ENCODE measurements around the gene ZMYND11.

The ZMYND11 gene

DNA sequence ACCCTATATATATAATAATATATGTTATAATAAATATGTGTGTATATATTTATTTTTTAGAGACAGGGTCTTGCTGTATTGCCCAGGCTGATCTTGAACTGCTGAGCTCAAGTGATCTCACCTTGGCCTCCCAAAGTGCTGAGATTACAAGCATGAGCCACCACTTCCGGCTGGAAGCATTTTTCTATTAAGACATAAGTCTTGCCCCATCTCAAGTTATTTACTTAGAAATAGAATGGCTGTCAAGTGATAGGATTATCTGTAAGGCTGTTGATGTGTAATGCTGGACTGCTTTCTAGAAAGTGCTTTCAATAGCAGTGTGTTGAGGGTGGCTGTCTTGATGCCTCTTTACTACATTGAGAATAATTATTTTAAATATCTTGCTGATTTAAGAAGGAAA, 65.2 kb downstream of the ZMYND11 start:
- DNase-seq, result no peak

DNA sequence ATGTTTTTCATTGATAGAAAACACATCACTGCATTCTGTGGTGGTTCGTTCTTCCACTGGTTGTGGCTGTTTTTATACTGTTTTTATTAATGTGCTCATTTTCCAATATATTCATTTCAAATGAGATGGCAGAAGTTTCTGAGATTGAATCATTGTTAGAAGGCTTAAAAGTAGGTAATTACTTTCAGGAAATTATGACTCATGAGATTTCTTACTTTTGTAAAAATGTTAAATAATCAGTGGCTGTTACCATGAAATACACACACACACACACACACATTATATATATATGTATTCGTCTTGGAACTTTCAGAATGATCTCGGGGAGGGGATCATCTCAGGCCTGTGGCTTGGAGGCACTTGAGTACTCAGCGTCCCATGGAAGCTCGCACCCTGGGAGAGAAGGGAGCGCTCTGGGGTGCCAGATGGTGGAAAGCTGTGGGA, 66.1 kb downstream of the ZMYND11 start:
- DNase-seq, result peak; percentile 25

DNA sequence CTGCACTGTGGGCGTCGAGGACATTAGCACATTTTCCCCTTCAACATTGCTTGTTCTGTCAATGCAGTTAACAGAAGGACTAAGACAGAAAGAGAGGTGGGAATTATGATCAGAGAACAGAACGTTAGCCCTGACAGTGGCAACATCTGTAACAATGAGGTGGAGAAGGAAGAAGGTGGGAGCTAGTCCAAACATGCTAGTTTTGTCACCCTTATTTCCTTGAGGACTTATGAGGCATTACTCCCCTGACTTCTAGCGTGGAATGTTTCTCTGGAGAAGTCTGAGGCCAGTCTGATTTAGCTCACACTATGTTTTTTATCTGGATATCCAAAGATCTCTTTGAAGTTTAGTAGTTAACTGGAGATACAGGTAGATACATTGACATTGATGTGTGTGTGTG, 73.4 kb downstream of the ZMYND11 start:
- no peak for DNase-seq

DNA sequence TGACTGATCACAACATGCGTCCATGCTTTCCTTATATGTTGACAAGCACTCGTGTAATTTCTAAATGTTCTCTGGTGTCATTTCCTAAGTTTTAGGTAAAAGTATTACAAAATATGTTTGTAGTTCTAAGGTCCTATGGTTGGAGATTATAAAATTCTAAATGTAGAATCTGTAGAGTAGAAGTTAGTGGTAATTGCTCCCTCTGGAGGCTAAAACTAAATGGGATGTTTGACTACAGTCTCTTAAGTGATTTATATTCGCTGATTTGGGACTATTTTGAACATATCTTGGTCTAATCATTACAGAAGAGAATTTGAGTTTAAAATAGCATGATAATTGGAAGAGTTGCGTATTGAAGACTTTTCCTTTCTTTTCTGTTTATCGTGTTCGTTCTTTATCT, 74.1 kb downstream of the ZMYND11 start:
- DNase-seq, result no peak

DNA sequence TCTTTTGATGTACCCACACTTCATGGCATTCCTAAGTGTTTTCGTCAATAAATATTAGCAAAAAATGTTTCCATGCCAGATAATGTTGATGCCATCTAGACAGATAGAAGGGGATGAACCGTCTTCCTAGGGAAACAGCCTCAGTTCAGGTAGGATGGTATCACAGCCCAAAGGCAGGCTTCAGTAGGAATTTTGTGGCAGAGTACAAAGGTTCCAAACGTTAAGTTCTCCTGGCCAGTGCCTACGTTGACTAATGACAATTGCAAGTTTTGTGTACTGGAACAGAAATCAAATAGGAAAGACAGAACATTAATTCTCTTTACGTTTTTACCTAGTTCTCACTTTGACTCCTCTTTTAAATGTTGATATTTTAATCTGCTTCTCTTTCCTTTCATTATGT, 75.0 kb downstream of the ZMYND11 start:
- DNase-seq, result no peak

DNA sequence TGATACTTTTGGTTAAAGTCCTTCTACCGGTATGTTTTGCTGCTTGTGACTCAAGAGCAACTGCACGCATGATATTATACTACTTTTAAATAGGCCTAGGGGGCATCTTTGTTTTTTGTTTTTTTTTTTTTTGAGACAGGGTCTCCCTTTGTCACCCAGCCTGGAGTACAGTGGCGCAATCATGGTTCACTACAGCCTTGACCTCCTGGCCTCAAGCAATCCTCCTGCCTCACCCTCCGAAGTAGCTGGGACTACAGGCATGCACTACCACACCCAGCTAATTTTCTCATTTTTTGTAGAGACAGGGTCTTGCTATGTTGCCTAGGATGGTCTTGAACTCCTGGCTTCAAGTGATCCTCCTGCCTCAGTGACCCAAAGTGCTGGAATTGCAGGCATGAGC, 80.2 kb downstream of the ZMYND11 start:
- DNase-seq, result no peak

DNA sequence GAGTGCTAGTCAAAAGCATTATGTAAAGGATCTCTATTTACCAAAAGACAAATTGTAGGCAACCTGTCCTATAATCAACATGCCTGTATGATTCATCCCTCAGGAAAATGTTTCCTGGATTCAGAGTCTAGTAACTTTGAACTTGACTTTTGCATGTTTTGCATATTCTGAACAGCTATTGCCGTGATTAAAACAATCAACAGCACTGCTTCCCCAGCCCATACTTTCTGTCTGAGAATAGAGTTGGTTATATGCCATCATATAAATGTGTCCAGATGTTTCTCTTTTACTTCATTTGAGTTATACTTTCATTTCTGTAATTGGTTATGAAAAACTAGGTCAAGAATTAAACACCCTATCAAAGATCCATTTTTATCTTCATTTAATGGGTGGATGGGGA, 83.5 kb downstream of the ZMYND11 start:
- DNase-seq, result no peak

DNA sequence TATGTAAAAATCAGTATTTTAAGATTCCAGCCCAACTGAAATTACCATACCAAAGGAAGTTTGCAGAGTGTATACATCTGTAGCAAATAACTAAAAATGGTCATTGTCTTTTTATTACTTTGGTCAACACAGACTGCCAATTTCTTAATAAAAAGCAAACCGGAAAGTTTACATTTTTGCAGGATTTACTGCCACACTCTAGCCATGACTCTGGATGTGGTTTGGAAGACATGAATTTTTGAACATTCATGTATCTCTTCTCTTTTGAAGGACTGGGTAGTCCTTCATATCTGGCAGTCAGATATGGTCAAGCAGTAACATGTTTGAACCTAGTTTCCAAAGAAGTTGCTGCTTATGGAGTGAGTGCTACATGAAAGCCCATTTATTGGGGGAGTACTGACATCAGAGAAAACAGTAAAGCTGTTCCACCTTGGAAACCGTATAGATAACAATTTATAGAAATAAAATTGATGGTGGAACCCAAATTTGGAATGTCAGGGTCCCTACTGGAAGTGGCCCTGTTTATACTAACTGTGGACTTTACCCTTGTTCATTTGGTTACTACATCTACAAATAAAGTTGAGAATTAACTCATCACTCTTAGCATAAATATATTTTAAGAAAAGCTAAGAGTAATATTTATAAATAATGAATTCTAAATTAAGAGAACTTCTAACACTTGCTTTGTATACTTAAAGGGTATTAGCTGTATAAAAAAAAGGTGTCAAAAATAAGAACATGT, 84.6 kb downstream of the ZMYND11 start:
- DNase-seq, result no peak

DNA sequence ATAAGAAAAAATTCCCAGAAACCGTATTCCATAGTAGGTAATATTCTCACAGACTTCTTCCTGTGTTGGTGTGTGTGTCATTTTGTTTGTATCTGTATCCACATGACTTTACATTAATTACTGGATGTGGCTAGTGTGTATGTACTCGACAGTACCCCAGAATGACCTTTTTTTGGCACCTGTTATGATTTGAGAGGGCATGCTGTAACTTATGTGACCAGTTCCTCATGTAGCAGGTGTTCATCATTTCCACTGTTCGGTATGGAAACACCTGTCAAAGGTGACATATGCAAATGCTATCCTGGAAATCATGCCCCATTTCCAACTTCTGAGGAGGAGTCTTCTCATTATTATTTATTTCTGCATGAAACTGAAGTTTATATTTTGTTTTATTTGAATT, 89.3 kb downstream of the ZMYND11 start:
- DNase-seq, result no peak

DNA sequence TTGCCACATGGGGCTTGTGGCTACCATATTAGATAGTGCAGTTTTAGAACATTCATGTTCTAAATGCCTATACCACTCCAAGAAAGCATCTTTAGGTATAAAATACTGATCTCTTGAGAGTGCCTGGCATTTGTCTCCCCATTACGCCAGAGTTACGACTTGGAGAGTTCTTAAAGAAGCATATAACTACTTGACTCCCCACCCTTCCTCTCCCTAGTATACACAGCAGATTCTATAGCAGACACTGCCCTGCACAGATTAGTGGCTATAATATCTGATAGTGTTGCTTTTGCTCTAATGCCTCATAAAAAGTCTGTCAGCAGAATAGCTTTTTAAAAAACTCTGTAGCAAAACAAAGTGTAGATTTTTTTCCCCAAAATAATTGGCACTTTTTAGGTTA, 90.8 kb downstream of the ZMYND11 start:
- DNase-seq, result no peak

DNA sequence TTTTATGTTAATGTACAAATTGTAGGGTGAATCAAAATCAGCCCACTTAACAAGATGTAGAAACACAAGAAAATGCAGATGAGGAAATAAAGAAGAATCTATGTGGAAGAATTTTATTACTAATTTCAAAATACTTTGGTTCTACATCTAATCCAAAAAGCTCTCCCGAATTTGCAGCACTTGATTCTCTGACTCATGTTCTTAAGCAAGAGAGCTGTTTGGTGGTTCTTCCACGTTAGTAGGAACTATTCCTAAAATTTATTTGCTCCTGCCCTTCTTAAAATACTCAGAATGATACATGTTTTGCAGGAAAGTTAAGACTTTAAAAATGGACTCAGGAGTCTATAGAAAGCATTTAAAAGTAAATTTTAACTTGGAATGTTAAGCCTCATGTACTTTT, 91.8 kb downstream of the ZMYND11 start:
- no peak for DNase-seq

DNA sequence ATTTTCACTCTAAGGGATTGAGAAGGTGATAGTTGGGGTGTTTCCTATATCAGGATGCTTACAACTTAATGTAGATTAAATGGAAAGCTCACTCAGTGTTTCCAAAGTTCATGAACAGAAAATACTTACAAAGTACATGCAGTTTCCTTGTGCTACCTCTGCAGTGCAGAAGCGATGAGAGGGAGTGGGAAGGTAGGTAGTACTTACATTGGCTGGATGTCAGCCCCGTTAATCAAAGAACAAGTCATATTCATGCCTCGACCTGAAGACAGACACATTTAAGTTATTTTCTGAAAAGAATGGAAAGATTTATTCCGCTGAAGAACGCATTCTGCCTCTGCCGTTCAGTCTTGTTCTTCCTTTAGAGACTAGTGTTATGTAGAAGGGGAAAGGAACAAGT, 93.1 kb downstream of the ZMYND11 start:
- no peak for DNase-seq

DNA sequence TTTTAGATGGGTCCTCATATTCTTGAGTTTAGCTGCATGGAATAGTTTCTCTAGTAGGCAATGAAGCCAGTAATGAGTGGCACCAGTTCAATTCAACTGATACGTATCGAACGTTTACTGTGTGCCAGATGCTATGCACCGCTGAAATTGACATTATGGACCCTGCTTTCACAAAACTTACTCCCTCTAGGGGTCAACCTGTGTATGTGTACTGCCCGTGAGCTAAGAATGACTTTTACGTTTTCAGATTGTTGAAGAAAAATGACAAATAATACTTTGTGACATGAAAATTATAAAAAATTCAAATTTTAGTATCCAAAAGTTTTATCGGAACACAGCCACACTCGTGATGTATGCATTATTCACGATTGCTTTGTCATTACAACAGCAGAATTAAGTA, 95.5 kb downstream of the ZMYND11 start:
- DNase-seq, result no peak

DNA sequence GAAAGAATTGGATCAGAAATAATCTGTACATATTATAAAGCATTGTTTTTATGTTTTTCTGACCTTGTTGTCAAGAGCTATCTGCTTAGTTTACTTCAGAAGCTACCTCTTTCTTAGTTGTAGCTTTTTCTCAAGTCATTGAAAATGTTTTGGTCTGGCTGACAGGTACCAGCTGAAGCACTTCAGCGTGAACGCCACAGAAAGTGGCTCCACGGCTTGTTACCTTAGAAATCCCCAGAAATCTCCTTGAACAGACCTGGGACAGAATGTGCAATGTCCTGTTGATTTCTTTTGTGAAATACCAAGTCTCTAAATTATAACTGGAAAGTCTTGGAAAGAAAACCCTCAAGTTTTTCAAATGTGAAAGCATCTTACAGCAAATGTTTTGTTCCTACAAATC, 96.8 kb downstream of the ZMYND11 start:
- no peak for DNase-seq

DNA sequence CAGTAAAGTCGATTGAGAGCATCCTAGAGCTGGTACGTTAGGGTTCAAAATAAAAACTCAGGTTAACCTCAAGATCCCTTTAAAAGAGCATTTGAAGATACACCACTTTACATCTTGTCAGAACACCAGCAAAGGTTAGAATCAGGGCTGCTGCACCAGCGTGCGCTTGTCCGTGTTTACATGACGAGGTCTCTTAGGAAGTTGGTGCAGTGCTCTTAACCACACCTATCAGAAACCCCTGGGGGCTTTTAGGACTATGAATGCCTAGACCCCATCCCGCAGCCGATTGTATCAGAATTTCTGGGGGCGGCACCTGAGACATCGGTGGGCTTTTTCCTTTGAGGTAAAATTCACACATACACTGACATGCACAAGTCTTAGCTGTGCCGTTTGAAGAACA, 97.6 kb downstream of the ZMYND11 start:
- DNase-seq, result no peak

DNA sequence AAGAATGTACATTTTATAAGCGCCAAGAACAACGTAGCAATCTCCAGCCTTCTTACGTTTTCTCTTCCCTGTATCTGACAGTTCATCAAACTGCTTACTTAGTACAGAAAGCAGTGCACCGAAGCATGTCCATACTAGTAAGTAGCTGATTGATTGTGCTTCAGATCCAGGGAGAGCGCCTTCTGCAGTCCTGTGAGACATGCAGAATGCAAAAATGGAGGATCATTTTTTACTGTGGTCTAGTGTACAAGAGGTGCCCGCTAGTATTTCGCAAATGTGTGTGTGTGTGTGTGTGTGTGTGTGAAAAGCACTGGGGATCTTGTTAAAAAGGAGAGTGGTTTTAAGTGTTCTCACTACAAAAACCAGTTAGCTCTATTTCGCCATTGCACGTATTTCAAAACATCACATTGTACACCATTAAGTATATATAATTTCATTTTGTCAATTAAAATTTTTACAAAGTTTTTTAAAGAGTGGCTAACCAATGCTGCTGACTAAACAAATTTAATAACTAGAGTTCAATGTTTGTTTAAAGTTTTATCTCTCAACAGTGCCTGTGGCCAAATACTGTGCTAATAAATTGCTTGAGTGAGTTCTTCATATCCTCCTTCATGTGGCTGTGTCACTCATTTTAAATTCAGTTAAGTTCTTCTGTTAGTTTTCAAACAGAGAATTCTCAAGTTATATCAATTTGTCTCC, 99.6 kb downstream of the ZMYND11 start:
- no peak for DNase-seq

DNA sequence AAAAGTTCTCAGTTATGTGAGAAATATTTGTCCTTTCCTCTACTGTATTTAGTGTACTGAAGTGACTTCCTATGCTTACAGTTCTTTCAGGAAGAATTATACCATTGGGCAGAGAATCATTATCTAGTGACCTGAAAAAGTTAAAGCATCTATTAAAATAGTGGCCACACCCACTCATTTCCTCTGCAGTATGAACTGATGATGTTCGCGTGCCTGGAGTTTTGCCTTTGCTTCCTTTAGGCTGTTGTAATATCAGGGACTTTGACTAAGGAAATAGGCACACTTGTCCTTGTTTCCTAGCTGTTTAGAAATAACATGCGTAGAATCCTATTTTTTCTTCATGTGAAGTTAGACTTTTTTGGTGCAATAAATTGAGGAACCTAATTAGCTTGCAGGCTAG, 100.7 kb downstream of the ZMYND11 start:
- DNase-seq, result no peak

DNA sequence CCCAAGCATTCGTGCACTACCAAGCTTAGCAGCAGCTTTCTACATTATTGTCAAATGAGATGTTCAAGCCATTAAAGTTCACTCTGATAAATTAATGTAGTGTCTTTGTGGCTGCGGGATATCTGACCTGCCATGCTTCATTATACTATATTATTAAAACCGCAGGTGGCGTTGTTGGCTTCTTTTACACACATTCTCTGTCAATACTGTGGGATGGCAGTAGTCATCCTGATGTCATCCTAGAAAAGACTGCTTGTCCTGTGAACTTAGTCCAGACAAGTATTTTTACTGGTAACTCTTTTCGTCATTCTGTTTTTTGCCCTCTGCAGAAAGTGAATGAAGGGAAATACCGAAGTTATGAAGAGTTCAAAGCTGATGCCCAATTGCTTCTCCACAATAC, 103.9 kb downstream of the ZMYND11 start:
- DNase-seq, result no peak

DNA sequence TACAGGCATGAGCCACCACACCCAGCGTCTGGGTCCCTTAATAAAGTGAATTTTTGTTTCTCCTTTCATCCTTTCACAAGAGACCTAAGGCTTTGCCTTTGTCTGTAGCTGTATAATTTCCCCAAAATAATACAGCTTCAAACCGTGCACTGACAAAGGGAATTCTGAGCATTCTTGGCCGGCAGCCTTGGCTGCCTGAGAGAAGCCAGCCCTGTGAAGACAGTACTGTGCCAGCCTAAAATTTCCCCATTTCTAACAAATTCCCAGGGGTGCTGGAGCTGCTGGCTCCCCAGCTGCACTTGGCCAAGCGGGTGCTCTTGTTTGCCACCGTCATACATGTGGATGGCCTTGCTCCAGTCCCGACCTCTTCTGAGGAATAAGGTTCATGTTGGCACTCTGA, 106.2 kb downstream of the ZMYND11 start:
- DNase-seq, result no peak

DNA sequence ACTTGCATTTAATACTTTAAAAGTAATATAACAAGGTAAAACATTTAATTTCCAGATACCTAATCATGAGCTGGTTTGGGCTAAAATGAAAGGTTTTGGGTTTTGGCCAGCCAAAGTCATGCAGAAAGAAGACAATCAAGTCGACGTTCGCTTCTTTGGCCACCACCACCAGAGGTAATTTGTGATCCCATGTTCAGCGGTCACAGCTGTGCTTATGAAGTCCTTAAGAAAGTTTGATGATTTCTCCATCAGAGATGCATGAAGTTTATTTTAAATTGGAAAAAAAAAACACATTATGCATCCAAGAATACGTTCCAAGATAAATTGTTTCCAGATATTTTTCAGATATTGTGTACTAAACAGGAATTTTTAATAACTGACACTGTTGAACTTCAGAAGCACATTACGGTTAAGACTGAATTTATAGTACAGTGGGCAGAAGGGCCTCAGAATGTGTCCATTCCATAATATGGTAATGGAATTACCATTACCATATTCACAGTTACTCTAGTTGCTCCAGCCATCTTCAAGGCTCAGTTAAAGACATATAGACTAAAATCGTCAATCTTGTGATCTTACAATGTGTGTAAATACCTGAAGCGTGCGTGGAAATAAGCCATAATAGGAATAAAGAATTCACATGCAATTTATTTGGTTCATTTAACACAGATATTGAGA, 106.8 kb downstream of the ZMYND11 start:
- DNase-seq, result no peak

DNA sequence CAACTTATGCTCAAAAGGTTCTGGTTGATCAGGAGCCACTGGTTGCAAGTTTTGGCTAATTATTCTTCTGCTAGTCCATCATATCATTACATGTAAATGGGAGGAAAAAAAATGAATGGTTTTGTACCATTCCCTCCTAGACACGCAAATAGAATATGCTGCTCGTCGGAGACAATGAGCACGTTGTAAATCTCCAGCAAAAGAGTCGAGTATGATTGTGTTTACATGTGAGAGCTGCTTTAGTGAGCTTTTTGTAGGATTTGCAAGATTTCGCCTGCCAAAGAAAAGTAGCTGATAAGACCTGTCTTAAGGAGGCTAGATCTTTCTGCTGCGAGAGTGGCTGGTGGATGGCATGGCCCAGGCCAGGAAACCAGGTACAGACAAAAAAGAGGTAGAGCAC, 109.0 kb downstream of the ZMYND11 start:
- DNase-seq, result no peak

DNA sequence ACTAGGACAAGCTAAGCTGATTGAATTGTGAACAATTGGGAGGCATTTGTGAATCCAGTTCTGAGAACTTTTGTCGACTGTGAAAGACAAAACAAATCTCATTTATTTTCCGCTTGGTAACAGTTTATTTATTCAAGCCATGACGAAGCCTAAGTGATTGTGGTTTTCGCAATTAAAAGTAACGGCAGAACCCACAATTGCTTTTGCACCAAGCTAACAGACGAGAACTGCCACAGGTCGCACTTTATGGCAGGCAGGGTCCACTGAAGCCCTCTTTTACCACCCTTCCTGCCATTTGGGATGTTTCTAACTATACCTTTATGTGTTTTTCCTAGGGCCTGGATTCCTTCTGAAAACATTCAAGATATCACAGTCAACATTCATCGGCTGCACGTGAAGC, 111.2 kb downstream of the ZMYND11 start:
- DNase-seq, result no peak

DNA sequence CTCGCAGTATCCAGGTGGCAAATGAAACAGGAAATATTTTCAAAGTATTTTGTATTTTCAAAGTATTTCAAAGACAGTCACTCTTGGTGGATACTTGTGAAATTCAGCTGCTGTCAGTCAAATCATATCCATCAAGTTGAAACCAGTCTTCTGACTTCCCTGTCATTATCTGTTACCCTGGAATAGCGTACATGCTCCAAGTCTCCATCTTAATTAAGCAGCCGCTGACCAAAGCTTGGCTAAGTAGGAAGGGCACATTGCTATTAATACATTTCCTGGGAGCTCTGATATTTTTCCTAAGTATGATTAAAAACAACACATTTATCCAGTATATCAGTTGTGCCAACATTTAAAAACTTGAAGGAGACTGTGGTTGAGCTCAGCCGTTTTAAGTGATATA, 112.2 kb downstream of the ZMYND11 start:
- DNase-seq, result no peak

DNA sequence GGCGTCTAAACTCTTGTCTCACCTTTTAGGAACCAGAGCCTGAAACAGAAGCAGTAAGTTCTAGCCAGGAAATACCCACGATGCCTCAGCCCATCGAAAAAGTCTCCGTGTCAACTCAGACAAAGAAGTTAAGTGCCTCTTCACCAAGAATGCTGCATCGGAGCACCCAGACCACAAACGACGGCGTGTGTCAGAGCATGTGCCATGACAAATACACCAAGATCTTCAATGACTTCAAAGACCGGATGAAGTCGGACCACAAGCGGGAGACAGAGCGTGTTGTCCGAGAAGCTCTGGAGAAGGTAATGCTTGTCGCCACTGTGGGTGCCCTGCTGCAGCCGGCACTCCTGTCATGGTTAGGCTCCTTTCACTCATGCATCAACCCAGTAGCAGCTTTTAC, 113.1 kb downstream of the ZMYND11 start:
- no peak for DNase-seq
